ENCODE data around the gene RNF13.
"Not testable (repeated sequence)": the region's sequence is repeated elsewhere in the genome, so short reads cannot be mapped to it uniquely, and the experiment has no call there.

RNF13 gene

DNA sequence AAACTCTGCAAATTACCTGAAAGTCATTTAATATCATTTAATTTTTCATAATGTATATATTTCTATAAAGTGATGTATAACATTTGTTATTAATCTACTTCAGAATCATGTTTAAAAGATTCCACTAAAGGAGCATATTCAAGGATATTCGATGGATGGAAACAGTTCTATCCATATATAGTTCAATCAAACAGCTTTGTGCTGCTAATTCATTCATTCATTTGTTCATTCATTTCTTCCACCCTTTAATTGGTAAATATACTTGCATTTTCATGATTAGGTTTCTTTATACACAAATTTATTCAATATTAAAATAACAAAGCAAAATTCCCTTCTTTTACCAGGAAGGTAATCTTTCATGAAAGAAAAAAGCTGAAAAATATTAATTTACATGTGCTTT lies 64.7 kb downstream of the RNF13 start:
- Histone ChIP-seq H3K27me3 (ENCODE audit: control insufficient read depth, insufficient read depth, low read length) (no peaks in the 10 kb centered on the region), H3K4me1 (ENCODE audit: control insufficient read depth, insufficient read depth, low read length) (no peaks in the 10 kb centered on the region), H3K27ac (ENCODE audit: low read depth, low read length) (no peak overlapping the region), H3K9me3 (ENCODE audit: control insufficient read depth, insufficient read depth, low read length) (no peaks in the 10 kb centered on the region), H3K36me3 (ENCODE audit: control insufficient read depth, insufficient read depth, low read length) (peaks cover 3% of the 10 kb centered on the region), H3K9ac (ENCODE audit: low read depth, low read length) (no peak overlapping the region), H3K4me3 (ENCODE audit: low read depth, low read length) (no peak overlapping the region)

DNA sequence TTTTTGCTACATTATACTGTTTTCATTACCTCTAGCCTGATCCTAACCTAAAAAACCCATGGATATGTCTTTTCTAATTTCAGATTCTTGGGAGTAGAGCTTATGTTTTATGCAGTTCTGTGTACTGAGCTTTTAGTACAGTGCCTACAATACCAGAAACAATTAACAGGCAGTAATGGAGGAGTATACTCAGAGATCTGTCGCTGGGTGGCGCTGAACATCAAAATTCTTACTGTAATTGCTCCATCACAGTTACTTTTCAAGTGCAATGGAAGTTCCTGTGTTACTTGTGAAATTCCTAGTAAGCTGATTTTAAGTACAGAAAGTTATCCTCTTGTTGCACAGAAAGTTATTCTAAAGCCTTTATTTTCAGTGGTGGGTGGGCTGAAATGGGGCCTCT lies 66.9 kb downstream of the RNF13 start:
- Histone ChIP-seq H3K27ac (ENCODE audit: low read depth, low read length) (no peak overlapping the region), H3K36me3 (ENCODE audit: control insufficient read depth, insufficient read depth, low read length) (no peaks in the 10 kb centered on the region), H3K9ac (ENCODE audit: low read depth, low read length) (no peak overlapping the region), H3K4me3 (ENCODE audit: low read depth, low read length) (no peak overlapping the region), H3K9me3 (ENCODE audit: control insufficient read depth, insufficient read depth, low read length) (no peaks in the 10 kb centered on the region), H3K27me3 (ENCODE audit: control insufficient read depth, insufficient read depth, low read length) (no peaks in the 10 kb centered on the region), H3K4me1 (ENCODE audit: control insufficient read depth, insufficient read depth, low read length) (no peaks in the 10 kb centered on the region)

DNA sequence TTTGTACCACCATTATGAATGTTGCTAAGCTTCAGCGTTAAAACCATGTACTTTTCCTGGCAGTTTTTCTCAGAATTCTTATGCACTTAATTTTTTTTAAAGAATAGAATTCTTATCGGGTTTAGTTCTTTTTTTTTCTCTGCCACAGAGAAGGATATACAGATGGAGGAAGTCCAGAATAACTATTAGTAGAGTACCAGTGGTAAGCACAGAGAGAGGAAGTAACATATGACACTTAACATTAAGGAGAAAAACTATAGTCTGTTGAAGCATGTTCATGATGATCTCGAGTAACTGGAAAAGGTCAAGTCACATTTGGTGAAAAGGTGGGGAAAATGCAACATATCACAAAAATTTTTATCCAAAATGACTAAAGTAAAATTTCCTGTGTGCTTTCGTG lies 68.9 kb downstream of the RNF13 start:
- no peaks in the 10 kb centered on the region for H3K27me3 ChIP-seq (ENCODE audit: control insufficient read depth, insufficient read depth, low read length)
- no peaks in the 10 kb centered on the region for H3K4me1 ChIP-seq (ENCODE audit: control insufficient read depth, insufficient read depth, low read length)
- H3K27ac ChIP-seq (ENCODE audit: low read depth, low read length): no peak overlapping the region
- no peak overlapping the region for H3K9ac ChIP-seq (ENCODE audit: low read depth, low read length)
- H3K36me3 ChIP-seq (ENCODE audit: control insufficient read depth, insufficient read depth, low read length): no peaks in the 10 kb centered on the region
- no peak overlapping the region for H3K4me3 ChIP-seq (ENCODE audit: low read depth, low read length)
- H3K9me3 ChIP-seq (ENCODE audit: control insufficient read depth, insufficient read depth, low read length): no peaks in the 10 kb centered on the region

DNA sequence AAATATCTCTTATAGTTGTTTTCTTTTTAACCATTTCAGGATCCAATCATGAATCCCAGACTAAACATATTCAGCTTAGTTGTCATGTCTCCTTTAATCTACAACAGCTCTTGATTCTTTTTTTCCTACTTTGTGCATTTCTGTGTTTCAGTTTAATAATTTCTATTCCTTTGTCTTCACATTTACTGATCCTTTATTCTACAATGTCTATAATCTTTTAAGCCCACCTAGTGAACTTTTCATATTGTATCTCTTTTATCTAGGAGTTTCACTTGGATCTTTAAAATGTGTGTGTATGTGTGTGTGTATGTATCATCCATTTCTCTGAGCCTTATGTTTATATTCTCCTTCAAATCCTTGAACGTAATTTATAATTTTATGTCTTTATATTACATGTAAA lies 70.1 kb downstream of the RNF13 start:
- no peaks in the 10 kb centered on the region for H3K4me1 ChIP-seq (ENCODE audit: control insufficient read depth, insufficient read depth, low read length)
- no peaks in the 10 kb centered on the region for H3K9me3 ChIP-seq (ENCODE audit: control insufficient read depth, insufficient read depth, low read length)
- H3K36me3 ChIP-seq (ENCODE audit: control insufficient read depth, insufficient read depth, low read length): no peaks in the 10 kb centered on the region
- H3K9ac ChIP-seq (ENCODE audit: low read depth, low read length): no peak overlapping the region
- H3K27ac ChIP-seq (ENCODE audit: low read depth, low read length): no peak overlapping the region
- H3K4me3 ChIP-seq (ENCODE audit: low read depth, low read length): no peak overlapping the region
- H3K27me3 ChIP-seq (ENCODE audit: control insufficient read depth, insufficient read depth, low read length): no peaks in the 10 kb centered on the region

DNA sequence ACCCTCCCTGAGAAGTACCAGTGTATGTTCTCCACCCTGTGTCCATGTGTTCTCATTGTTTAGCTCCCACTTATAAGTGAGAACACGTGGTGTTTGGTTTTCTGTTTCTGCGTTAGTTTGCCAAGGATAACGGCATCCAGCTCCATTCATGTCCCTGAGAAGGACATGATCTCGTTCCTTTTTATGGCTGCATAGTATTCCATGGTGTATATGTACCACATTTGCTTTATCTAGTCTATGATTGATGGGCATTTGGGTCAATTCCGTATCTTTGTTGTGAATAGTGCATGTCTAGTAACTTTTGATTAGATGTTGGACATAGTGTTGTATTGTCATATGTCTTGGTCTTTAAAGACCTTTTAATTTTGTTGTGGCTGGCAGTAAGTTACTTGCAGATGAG lies 70.8 kb downstream of the RNF13 start:
- H3K27ac ChIP-seq (ENCODE audit: low read depth, low read length); H3K4me1 ChIP-seq (ENCODE audit: control insufficient read depth, insufficient read depth, low read length); H3K27me3 ChIP-seq (ENCODE audit: control insufficient read depth, insufficient read depth, low read length); H3K4me3 ChIP-seq (ENCODE audit: low read depth, low read length); H3K36me3 ChIP-seq (ENCODE audit: control insufficient read depth, insufficient read depth, low read length); H3K9me3 ChIP-seq (ENCODE audit: control insufficient read depth, insufficient read depth, low read length); H3K9ac ChIP-seq (ENCODE audit: low read depth, low read length): not testable (repeated sequence)

DNA sequence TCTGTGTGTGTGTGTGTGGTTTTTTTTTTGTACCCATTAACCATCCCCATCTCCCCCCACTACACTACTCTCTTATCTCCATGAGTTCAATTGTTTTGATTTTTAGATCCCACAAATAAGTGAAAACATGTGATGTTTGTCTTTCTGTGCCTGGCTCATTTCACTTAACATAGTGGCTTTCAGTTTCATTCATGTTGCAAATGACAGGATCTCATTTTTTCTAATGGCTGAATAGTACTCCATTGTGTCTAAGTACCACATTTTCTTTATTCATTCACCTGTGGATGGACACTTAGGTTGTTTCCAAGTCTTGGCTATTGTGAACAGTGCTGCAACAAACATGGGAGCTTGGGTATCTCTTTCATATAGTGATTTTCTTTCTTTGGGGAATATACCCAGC lies 71.8 kb downstream of the RNF13 start:
- H3K27ac ChIP-seq (ENCODE audit: low read depth, low read length); H3K9ac ChIP-seq (ENCODE audit: low read depth, low read length); H3K27me3 ChIP-seq (ENCODE audit: control insufficient read depth, insufficient read depth, low read length); H3K9me3 ChIP-seq (ENCODE audit: control insufficient read depth, insufficient read depth, low read length); H3K36me3 ChIP-seq (ENCODE audit: control insufficient read depth, insufficient read depth, low read length); H3K4me3 ChIP-seq (ENCODE audit: low read depth, low read length); H3K4me1 ChIP-seq (ENCODE audit: control insufficient read depth, insufficient read depth, low read length): not testable (repeated sequence)

DNA sequence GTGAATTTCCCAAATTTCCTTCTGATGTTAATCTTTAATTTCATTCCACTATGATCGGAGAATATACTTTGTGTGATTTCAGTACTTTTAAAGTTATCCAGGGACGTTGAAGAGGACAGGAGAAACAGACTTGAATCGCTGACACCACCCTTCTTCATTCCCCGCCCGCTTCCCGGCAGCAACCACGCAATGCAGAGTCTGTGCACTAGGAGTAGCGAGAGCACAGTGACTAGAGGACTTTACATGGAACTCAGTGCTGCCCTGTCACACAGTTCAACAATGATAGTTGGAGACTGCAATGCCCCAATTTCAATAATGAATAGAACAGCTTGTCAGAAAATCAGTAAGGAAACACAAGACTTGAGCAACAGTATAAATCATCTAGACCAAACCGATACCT lies 73.9 kb downstream of the RNF13 start:
- no peak overlapping the region for H3K27ac ChIP-seq (ENCODE audit: low read depth, low read length)
- H3K9ac ChIP-seq (ENCODE audit: low read depth, low read length): no peak overlapping the region

GRCh38 chr3:149891621-149892020 lies 78.6 kb downstream of the RNF13 start:
- no peaks in the 10 kb centered on the region for H3K9me3 ChIP-seq (ENCODE audit: control insufficient read depth, insufficient read depth, low read length)
- no peak overlapping the region for H3K4me3 ChIP-seq (ENCODE audit: low read depth, low read length)
- no peaks in the 10 kb centered on the region for H3K27me3 ChIP-seq (ENCODE audit: control insufficient read depth, insufficient read depth, low read length)
- H3K4me1 ChIP-seq (ENCODE audit: control insufficient read depth, insufficient read depth, low read length): peaks cover 8% of the 10 kb centered on the region; the same call in 1 of the 2 replicates
- H3K36me3 ChIP-seq (ENCODE audit: control insufficient read depth, insufficient read depth, low read length): peaks cover 4% of the 10 kb centered on the region
- no peak overlapping the region for H3K9ac ChIP-seq (ENCODE audit: low read depth, low read length)
- H3K27ac ChIP-seq (ENCODE audit: low read depth, low read length): no peak overlapping the region

More for the DNA sequence above, 73.9 kb downstream of the RNF13 start:
- H3K36me3 ChIP-seq (ENCODE audit: control insufficient read depth, insufficient read depth, low read length): no peaks in the 10 kb centered on the region
- H3K4me1 ChIP-seq (ENCODE audit: control insufficient read depth, insufficient read depth, low read length): no peaks in the 10 kb centered on the region
- no peak overlapping the region for H3K4me3 ChIP-seq (ENCODE audit: low read depth, low read length)
- no peaks in the 10 kb centered on the region for H3K9me3 ChIP-seq (ENCODE audit: control insufficient read depth, insufficient read depth, low read length)
- no peaks in the 10 kb centered on the region for H3K27me3 ChIP-seq (ENCODE audit: control insufficient read depth, insufficient read depth, low read length)

DNA sequence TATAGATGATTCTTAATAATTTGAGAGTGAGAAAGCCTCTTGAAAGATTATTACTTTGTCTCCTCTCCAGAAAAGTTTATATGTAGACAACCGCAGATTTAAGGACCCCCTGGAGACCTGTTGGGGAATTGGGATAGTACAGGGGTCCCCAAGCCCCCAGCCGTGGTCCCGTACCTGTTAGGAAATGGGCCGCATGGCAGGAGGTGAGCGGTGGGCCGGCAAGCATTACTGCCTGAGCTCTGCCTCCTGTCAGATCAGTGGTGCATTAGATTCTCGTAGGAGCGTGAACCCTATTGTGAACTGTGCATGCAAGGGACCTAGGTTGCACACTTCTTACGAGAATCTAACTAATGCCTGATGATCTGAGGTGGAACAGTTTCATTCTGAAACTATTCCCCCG lies 79.4 kb downstream of the RNF13 start:
- H3K4me3 ChIP-seq (ENCODE audit: low read depth, low read length): no peak overlapping the region
- no peaks in the 10 kb centered on the region for H3K27me3 ChIP-seq (ENCODE audit: control insufficient read depth, insufficient read depth, low read length)
- H3K4me1 ChIP-seq (ENCODE audit: control insufficient read depth, insufficient read depth, low read length): peaks cover 8% of the 10 kb centered on the region; the same call in 1 of the 2 replicates
- no peak overlapping the region for H3K9ac ChIP-seq (ENCODE audit: low read depth, low read length)
- no peak overlapping the region for H3K27ac ChIP-seq (ENCODE audit: low read depth, low read length)
- H3K9me3 ChIP-seq (ENCODE audit: control insufficient read depth, insufficient read depth, low read length): no peaks in the 10 kb centered on the region
- H3K36me3 ChIP-seq (ENCODE audit: control insufficient read depth, insufficient read depth, low read length): peaks cover 4% of the 10 kb centered on the region

GRCh38 chr3:149894205-149894604 lies 81.2 kb downstream of the RNF13 start:
- H3K9me3 ChIP-seq (ENCODE audit: control insufficient read depth, insufficient read depth, low read length): no peaks in the 10 kb centered on the region
- H3K36me3 ChIP-seq (ENCODE audit: control insufficient read depth, insufficient read depth, low read length): peaks cover 9% of the 10 kb centered on the region
- H3K27me3 ChIP-seq (ENCODE audit: control insufficient read depth, insufficient read depth, low read length): no peaks in the 10 kb centered on the region
- no peak overlapping the region for H3K27ac ChIP-seq (ENCODE audit: low read depth, low read length)
- no peak overlapping the region for H3K4me3 ChIP-seq (ENCODE audit: low read depth, low read length)
- H3K9ac ChIP-seq (ENCODE audit: low read depth, low read length): no peak overlapping the region
- H3K4me1 ChIP-seq (ENCODE audit: control insufficient read depth, insufficient read depth, low read length): peaks cover 8% of the 10 kb centered on the region; the same call in 1 of the 2 replicates

DNA sequence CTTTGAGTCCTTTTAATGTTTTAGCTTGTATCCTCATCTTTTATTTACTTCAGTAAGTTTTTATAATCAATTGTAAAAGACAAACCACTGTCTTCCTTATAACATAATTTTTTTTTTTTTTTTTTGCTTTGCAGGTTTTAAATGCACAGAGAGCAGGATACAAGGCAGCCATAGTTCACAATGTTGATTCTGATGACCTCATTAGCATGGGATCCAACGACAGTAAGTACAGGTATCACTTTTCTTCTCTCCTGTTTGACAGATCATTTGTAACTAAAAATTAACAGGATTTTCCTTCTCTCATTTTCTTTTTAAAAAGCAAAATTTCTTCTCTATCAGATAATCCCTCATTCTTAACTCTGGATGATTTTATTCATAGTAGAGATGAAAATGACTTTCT lies 82.3 kb downstream of the RNF13 start:
- Histone ChIP-seq H3K27ac (ENCODE audit: low read depth, low read length) (no peak overlapping the region), H3K9ac (ENCODE audit: low read depth, low read length) (no peak overlapping the region), H3K4me3 (ENCODE audit: low read depth, low read length) (no peak overlapping the region), H3K4me1 (ENCODE audit: control insufficient read depth, insufficient read depth, low read length) (peaks cover 8% of the 10 kb centered on the region; the same call in 1 of the 2 replicates), H3K36me3 (ENCODE audit: control insufficient read depth, insufficient read depth, low read length) (peaks cover 9% of the 10 kb centered on the region), H3K27me3 (ENCODE audit: control insufficient read depth, insufficient read depth, low read length) (no peaks in the 10 kb centered on the region), H3K9me3 (ENCODE audit: control insufficient read depth, insufficient read depth, low read length) (no peaks in the 10 kb centered on the region)

DNA sequence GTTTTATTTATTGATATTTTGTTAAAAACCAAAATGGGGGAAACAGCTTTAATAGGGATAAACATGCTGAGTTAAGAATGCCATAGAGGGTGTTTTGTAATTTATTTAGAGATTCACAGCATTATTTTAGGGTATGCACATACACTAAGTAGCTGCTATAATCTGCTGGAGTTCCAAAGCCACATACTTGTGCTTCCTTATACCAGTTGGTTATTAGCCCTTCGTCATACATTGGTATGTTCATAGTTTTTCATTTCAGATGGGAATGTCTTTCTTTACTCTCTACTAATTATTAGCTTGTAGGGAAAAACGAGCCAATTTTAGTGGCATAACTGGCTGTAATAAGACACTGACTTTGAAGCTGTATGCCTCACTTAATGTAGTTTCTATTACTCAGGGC lies 82.8 kb downstream of the RNF13 start:
- Histone ChIP-seq H3K9ac (ENCODE audit: low read depth, low read length) (no peak overlapping the region), H3K4me3 (ENCODE audit: low read depth, low read length) (no peak overlapping the region), H3K4me1 (ENCODE audit: control insufficient read depth, insufficient read depth, low read length) (peaks cover 8% of the 10 kb centered on the region; the same call in 1 of the 2 replicates), H3K27me3 (ENCODE audit: control insufficient read depth, insufficient read depth, low read length) (no peaks in the 10 kb centered on the region), H3K36me3 (ENCODE audit: control insufficient read depth, insufficient read depth, low read length) (peaks cover 9% of the 10 kb centered on the region), H3K9me3 (ENCODE audit: control insufficient read depth, insufficient read depth, low read length) (no peaks in the 10 kb centered on the region), H3K27ac (ENCODE audit: low read depth, low read length) (no peak overlapping the region)
